Lower lobe of right lung (tissue), 2 donors: ENCODE measurements around the gene PLEKHJ1. TPM values are rescaled to one million over a fixed set of nuclear protein-coding genes. Genes with fewer than 3 reads are reported as not detected.
A peak's percentile ranks its signal among the peaks of the same experiment; 100 is the strongest.

Source experiments
- ATAC-seq, 2 donors: fragments of 200-7000 bp; cut with Tn5 transposase; one replicate each; pipeline ENCODE4 v1.9.1; 2020 to 2022; ENCODE audit warnings: mild to moderate bottlenecking in 2 of 2, moderate library complexity in 2 of 2
- DNase-seq: peaks from one replicate; pipeline ENCODE4 v3.0.0-alpha.2; 2020
- H3K27ac ChIP-seq: fragments of 200-600 bp; one replicate; pipeline ENCODE4 v1.8.0; 2022
- H3K27me3 ChIP-seq: fragments of 200-600 bp; one replicate; pipeline ENCODE4 v1.8.0; 2022; ENCODE audit warnings: low read depth
- H3K36me3 ChIP-seq: fragments of 200-600 bp; one replicate; pipeline ENCODE4 v1.8.0; 2022; ENCODE audit warnings: mild to moderate bottlenecking
- H3K4me1 ChIP-seq: fragments of 200-600 bp; one replicate; pipeline ENCODE4 v1.8.0; 2022
- H3K4me3 ChIP-seq: fragments of 200-600 bp; one replicate; pipeline ENCODE4 v1.8.0; 2022; ENCODE audit warnings: mild to moderate bottlenecking
- H3K9me3 ChIP-seq: fragments of 200-600 bp; one replicate; pipeline ENCODE4 v1.8.0; 2022
- CTCF ChIP-seq: fragments of 200-600 bp; IDR thresholded peaks from one replicate; pipeline ENCODE4 v1.8.0; 2022; ENCODE audit warnings: antibody characterized with exemption, mild to moderate bottlenecking
- intact Hi-C: fragments of 100-400 bp; cut with DNase I; formaldehyde crosslinking; loops from one replicate; pipeline ENCODE4 v1.11.0; 2022
- total RNA-seq: library from RNA; stranded (reverse); fragmentation: NEBNext Ultra II Directional; extraction: Animal tissue kit (Norgen Biotek cat#: 25700); gene quantifications from one replicate; pipeline ENCODE4 v1.2.1, GENCODE V29; 2021
- donor health status: DM: no; HTN: yes; CAD: no; lungs with severe emphysema.

Gene PLEKHJ1
- total RNA-seq, 1 donor from 2014 or later = 52.0 TPM

GRCh38 chr19:2280633-2281264 lies 44.6 kb upstream of the PLEKHJ1 start:
- Histone ChIP-seq H3K9me3 (no peaks in the 10 kb centered on the region), H3K36me3 (peaks cover 16% of the 10 kb centered on the region), H3K27ac (no peak overlapping the region), H3K27me3 (no peaks in the 10 kb centered on the region), H3K4me1 (peaks cover 22% of the 10 kb centered on the region), H3K4me3 (no peak overlapping the region)
- DNase-seq (no peak), ATAC-seq (no peak)
- TF ChIP-seq CTCF = no peak
- intact Hi-C loops = no loop called here

- Histone ChIP-seq H3K27me3 (no peaks in the 10 kb centered on the region), H3K4me3 (no peak overlapping the region), H3K36me3 (peaks cover 22% of the 10 kb centered on the region), H3K9me3 (no peaks in the 10 kb centered on the region), H3K27ac (no peak overlapping the region), H3K4me1 (peaks cover 41% of the 10 kb centered on the region)
- DNase-seq = no peak
- intact Hi-C loops = no loop called here
- no peak for ATAC-seq
- no peak for TF ChIP-seq CTCF
These were observed 42.5 kb upstream of the PLEKHJ1 start for GRCh38 chr19:2278459-2279158.

- Histone ChIP-seq H3K9me3 (no peaks in the 10 kb centered on the region), H3K4me1 (peaks cover 46% of the 10 kb centered on the region), H3K27me3 (no peaks in the 10 kb centered on the region), H3K27ac (no peak overlapping the region), H3K36me3 (peaks cover 36% of the 10 kb centered on the region), H3K4me3 (no peak overlapping the region)
- no peak for TF ChIP-seq CTCF
- ATAC-seq (no peak), DNase-seq (no peak)
- intact Hi-C loops = no loop called here
These were observed 41.0 kb upstream of the PLEKHJ1 start for GRCh38 chr19:2277138-2277537.

- H3K9me3 ChIP-seq = no peaks in the 10 kb centered on the region
- H3K27me3 ChIP-seq = no peaks in the 10 kb centered on the region
- peaks cover 42% of the 10 kb centered on the region for H3K36me3 ChIP-seq
- peak overlapping the region; percentile 6 for H3K27ac ChIP-seq
- peaks cover 46% of the 10 kb centered on the region for H3K4me1 ChIP-seq
- DNase-seq (no peak), ATAC-seq (no peak)
- H3K4me3 ChIP-seq = no peak overlapping the region
- no peak for TF ChIP-seq CTCF
- intact Hi-C loops = no loop called here
These were observed 40.4 kb upstream of the PLEKHJ1 start for GRCh38 chr19:2276429-2276986.

GRCh38 chr19:2275588-2276428 lies 39.7 kb upstream of the PLEKHJ1 start:
- ATAC-seq (no peak), DNase-seq (no peak)
- H3K36me3 ChIP-seq = peaks cover 47% of the 10 kb centered on the region
- no peaks in the 10 kb centered on the region for H3K9me3 ChIP-seq
- H3K27ac ChIP-seq = peak overlapping the region; percentile 6
- H3K27me3 ChIP-seq = no peaks in the 10 kb centered on the region
- TF ChIP-seq CTCF = no peak
- H3K4me1 ChIP-seq = peaks cover 52% of the 10 kb centered on the region
- H3K4me3 ChIP-seq = no peak overlapping the region
- intact Hi-C loops = no loop called here
